Measurements from ENCODE around the gene MIF4GD.

- TF ChIP-seq CTCF (IDR thresholded peaks at IDR 0.05) (no peak), POLR2AphosphoS5 (IDR thresholded peaks at IDR 0.05) (no peak), EP300 (IDR thresholded peaks at IDR 0.05) (no peak), POLR2A (IDR thresholded peaks at IDR 0.05) (peak in 1 of 2 donors; percentile 47)
These were observed 639 bp downstream of the MIF4GD start for GRCh38 chr17:75270218-75270965.
